Keratinocyte (primary cell): ENCODE results near the gene KCNAB2.

Experiments used
- EZH2 ChIP-seq: IDR thresholded peaks from one replicate; pipeline ENCODE4 v1.6.1; 2012; ENCODE audit warnings: inconsistent platforms, mild to moderate bottlenecking, low read length, moderate library complexity
- TF ChIP-seq, protein P1 (sequence below), 3 experiments: IDR thresholded peaks in 1 of 3; conservative IDR thresholded peaks in 1 of 3; optimal IDR thresholded peaks in 1 of 3; 2 replicates in 2 of 3; 3 replicates in 1 of 3; pipeline versions ENCODE3 to v1.5.1; 2011; ENCODE audit warnings: low read length in 3 of 3, mild to moderate bottlenecking in 3 of 3, moderate library complexity in 2 of 3, control low read depth in 1 of 3, inconsistent platforms in 1 of 3; ENCODE audit not compliant: insufficient read depth in 2 of 3; ENCODE audit errors: extremely low read depth in 1 of 3

DNA sequence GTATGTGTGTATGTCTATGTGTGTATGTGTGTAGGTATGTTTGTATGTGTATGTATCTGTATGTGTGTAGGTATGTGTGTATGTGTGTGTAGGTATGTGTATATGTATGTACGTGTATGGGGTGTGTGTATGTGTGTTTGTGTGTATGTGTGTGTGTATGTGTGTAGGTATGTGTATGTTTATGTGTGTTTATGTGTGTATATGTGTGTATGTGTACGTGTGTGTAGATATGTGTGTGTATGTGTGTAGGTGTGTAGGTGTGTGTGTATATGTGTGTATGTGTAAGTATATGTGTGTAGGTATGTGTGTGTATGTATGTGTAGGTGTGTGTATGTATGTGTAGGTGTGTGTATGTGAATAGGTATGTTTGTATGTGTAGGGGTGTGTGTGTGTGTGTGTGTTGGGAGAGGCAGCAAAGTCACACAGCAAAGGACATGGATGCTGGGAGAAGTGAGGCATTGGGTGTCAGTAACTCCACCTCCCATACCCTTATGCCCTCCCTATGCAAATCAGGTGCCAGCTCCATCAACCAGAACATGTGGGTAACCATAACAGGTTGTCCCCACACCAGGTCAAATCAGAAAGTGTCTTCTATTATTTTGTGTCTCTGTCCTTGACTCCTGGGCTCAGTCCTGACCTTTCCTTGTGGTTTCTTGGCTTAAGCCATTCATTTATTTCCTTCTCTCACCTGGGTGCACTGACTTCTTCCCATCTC is 15.0 kb upstream of the KCNAB2 start:
- TF ChIP-seq EZH2, result no peak
- TF ChIP-seq, protein P1, sequence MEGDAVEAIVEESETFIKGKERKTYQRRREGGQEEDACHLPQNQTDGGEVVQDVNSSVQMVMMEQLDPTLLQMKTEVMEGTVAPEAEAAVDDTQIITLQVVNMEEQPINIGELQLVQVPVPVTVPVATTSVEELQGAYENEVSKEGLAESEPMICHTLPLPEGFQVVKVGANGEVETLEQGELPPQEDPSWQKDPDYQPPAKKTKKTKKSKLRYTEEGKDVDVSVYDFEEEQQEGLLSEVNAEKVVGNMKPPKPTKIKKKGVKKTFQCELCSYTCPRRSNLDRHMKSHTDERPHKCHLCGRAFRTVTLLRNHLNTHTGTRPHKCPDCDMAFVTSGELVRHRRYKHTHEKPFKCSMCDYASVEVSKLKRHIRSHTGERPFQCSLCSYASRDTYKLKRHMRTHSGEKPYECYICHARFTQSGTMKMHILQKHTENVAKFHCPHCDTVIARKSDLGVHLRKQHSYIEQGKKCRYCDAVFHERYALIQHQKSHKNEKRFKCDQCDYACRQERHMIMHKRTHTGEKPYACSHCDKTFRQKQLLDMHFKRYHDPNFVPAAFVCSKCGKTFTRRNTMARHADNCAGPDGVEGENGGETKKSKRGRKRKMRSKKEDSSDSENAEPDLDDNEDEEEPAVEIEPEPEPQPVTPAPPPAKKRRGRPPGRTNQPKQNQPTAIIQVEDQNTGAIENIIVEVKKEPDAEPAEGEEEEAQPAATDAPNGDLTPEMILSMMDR (optimal IDR thresholded peaks at IDR 0.05 in 1 of 3, IDR thresholded peaks at IDR 0.05 in 1 of 3, conservative IDR thresholded peaks at IDR 0.05 in 1 of 3; ENCODE audit: extremely low read depth in 1 of 3, insufficient read depth in 2 of 3, low read length in 3 of 3), result no peak
